ENCODE results near the gene CADPS. TPM values are rescaled to one million over a fixed set of nuclear protein-coding genes. Genes with fewer than 3 reads are reported as not detected.

Gene CADPS
- polyA plus RNA-seq, 3 donors: not detected

DNA sequence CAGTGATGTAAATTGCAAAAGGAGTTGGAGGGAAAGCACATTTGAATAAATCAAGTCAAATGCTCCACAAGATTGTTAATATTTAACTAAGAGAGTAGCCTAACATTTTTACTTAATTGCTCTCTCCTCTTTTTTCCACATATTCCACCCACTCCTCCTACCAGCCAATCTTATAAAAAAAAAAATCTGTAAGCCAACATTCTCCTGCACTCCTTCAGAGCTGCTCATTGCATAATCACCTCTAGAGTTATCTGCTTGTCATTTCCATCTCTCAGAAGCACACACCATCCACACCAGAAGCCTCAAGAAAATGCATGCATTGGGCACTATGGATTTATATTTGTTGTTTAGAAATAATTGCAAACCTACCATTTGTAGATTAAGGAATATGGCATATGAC, 64.1 kb downstream of the CADPS start:
- Mint-ChIP-seq H3K4me1 (no peaks in the 10 kb centered on the region), H3K9me3 (peaks cover 0 to 3% (median 1%) of the 10 kb centered on the region in 7 donors)

DNA sequence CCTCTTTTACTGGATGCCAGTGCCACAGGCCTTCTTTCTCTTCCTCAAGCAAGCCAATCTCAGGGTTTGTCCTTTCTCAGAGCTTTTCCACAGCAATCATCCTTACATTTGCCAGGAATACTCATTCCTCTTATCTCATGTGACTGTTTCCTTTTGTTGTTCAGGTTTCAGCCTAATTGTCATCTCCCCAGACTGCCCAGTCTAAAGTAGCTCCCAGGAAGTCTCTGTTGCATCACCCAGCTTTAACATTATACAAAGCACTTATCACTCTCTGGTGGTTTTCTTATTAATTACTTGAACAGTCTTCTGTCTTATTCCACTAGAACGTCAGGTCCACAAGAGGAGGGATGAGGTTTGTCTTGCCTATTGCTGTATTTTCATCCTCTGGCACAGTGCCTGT, 65.8 kb downstream of the CADPS start:
- Mint-ChIP-seq H3K9me3 (peaks cover 0 to 3% (median 1%) of the 10 kb centered on the region in 7 donors), H3K4me1 (no peaks in the 10 kb centered on the region), H3K27me3 (ENCODE audit: low read depth in 3 of 3) (no peaks in the 10 kb centered on the region), H3K36me3 (no peaks in the 10 kb centered on the region), H3K27ac (no peak overlapping the region), H3K4me3 (no peak overlapping the region)
- Histone ChIP-seq H3K27me3 (ENCODE audit: control insufficient read depth in 2 of 2, insufficient read depth in 2 of 2, low read length in 2 of 2) (no peaks in the 10 kb centered on the region), H4K20me1 (ENCODE audit: insufficient read depth, low read length) (no peaks in the 10 kb centered on the region), H3K79me2 (ENCODE audit: insufficient read depth, low read length) (no peaks in the 10 kb centered on the region), H3K4me3 (replicated peaks in 1 of 3; ENCODE audit: low read depth in 2 of 3, low read length in 3 of 3) (no peak overlapping the region), H3K27ac (ENCODE audit: low read depth in 1 of 2, low read length in 2 of 2) (no peak overlapping the region), H3K4me2 (replicated peaks; ENCODE audit: extremely low read depth, low read length, poor library complexity, severe bottlenecking) (no peak overlapping the region), H3K36me3 (replicated peaks in 1 of 2; ENCODE audit: control insufficient read depth in 1 of 2, insufficient read depth in 2 of 2, low read length in 2 of 2) (no peaks in the 10 kb centered on the region), H2AFZ (ENCODE audit: insufficient read depth, low read depth, low read length, poor library complexity, severe bottlenecking) (no peak overlapping the region), H3K9ac (ENCODE audit: insufficient read depth, low read length, poor library complexity, severe bottlenecking) (no peak overlapping the region), H3K4me1 (ENCODE audit: control insufficient read depth in 1 of 2, insufficient read depth in 2 of 2, low read length in 2 of 2) (no peaks in the 10 kb centered on the region), H3K9me3 (replicated peaks in 1 of 2; ENCODE audit: control insufficient read depth in 1 of 2, insufficient read depth in 1 of 2, low read length in 2 of 2) (no peaks in the 10 kb centered on the region)
- no peak for DNase-seq
- intact Hi-C loops (cut with micrococcal nuclease): no loop called here
- TF ChIP-seq, protein P1, sequence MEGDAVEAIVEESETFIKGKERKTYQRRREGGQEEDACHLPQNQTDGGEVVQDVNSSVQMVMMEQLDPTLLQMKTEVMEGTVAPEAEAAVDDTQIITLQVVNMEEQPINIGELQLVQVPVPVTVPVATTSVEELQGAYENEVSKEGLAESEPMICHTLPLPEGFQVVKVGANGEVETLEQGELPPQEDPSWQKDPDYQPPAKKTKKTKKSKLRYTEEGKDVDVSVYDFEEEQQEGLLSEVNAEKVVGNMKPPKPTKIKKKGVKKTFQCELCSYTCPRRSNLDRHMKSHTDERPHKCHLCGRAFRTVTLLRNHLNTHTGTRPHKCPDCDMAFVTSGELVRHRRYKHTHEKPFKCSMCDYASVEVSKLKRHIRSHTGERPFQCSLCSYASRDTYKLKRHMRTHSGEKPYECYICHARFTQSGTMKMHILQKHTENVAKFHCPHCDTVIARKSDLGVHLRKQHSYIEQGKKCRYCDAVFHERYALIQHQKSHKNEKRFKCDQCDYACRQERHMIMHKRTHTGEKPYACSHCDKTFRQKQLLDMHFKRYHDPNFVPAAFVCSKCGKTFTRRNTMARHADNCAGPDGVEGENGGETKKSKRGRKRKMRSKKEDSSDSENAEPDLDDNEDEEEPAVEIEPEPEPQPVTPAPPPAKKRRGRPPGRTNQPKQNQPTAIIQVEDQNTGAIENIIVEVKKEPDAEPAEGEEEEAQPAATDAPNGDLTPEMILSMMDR (IDR thresholded peaks at IDR 0.05): no peak
- WGBS (ENCODE audit: insufficient coverage): no CpG with 5 or more reads among the region's 1 CpG

More for the DNA sequence above, 64.1 kb downstream of the CADPS start:
- H3K4me3 Mint-ChIP-seq: no peak overlapping the region
- Histone ChIP-seq H3K27me3 (ENCODE audit: control insufficient read depth in 2 of 2, insufficient read depth in 2 of 2, low read length in 2 of 2) (no peaks in the 10 kb centered on the region), H3K4me1 (ENCODE audit: control insufficient read depth in 1 of 2, insufficient read depth in 2 of 2, low read length in 2 of 2) (no peaks in the 10 kb centered on the region), H3K36me3 (replicated peaks in 1 of 2; ENCODE audit: control insufficient read depth in 1 of 2, insufficient read depth in 2 of 2, low read length in 2 of 2) (no peaks in the 10 kb centered on the region), H3K9ac (ENCODE audit: insufficient read depth, low read length, poor library complexity, severe bottlenecking) (no peak overlapping the region), H3K79me2 (ENCODE audit: insufficient read depth, low read length) (no peaks in the 10 kb centered on the region), H4K20me1 (ENCODE audit: insufficient read depth, low read length) (no peaks in the 10 kb centered on the region), H3K4me3 (replicated peaks in 1 of 3; ENCODE audit: low read depth in 2 of 3, low read length in 3 of 3) (no peak overlapping the region), H3K27ac (ENCODE audit: low read depth in 1 of 2, low read length in 2 of 2) (no peak overlapping the region), H3K9me3 (replicated peaks in 1 of 2; ENCODE audit: control insufficient read depth in 1 of 2, insufficient read depth in 1 of 2, low read length in 2 of 2) (no peaks in the 10 kb centered on the region), H3K4me2 (replicated peaks; ENCODE audit: extremely low read depth, low read length, poor library complexity, severe bottlenecking) (no peak overlapping the region), H2AFZ (ENCODE audit: insufficient read depth, low read depth, low read length, poor library complexity, severe bottlenecking) (no peak overlapping the region)
- H3K27me3 Mint-ChIP-seq (ENCODE audit: low read depth in 3 of 3): no peaks in the 10 kb centered on the region
- intact Hi-C loops (cut with micrococcal nuclease): no loop called here
- TF ChIP-seq, protein P1 (IDR thresholded peaks at IDR 0.05): no peak
- no peaks in the 10 kb centered on the region for H3K36me3 Mint-ChIP-seq
- no peak for DNase-seq
- no peak overlapping the region for H3K27ac Mint-ChIP-seq
